Ishikawa (cell line): ENCODE measurements around the gene ACSS1.

Experiments
- CEBPB ChIP-seq: IDR thresholded peaks from 2 replicates; pipeline ENCODE4 v1.6.1; 2012
- CREB1 ChIP-seq: IDR thresholded peaks from 2 replicates; pipeline ENCODE4 v1.6.1; 2012; ENCODE audit warnings: low read depth
- EGR1 ChIP-seq: IDR thresholded peaks from 2 replicates; pipeline ENCODE4 v1.6.1; 2012
- EP300 ChIP-seq: IDR thresholded peaks from 2 replicates; pipeline ENCODE4 v1.6.1; 2012; ENCODE audit warnings: borderline replicate concordance
- FOXM1 ChIP-seq: IDR thresholded peaks from 2 replicates; pipeline ENCODE4 v1.6.1; 2012; ENCODE audit warnings: low read depth, borderline replicate concordance
- NFIC ChIP-seq: IDR thresholded peaks from 2 replicates; pipeline ENCODE4 v1.6.1; 2012
- RAD21 ChIP-seq: IDR thresholded peaks from 2 replicates; pipeline ENCODE4 v1.6.1; 2012; ENCODE audit warnings: low read depth
- TAF1 ChIP-seq: IDR thresholded peaks from 2 replicates; pipeline ENCODE4 v1.6.1; 2012; ENCODE audit warnings: low read depth, mild to moderate bottlenecking
- TCF12 ChIP-seq: IDR thresholded peaks from 2 replicates; pipeline ENCODE4 v1.6.1; 2012; ENCODE audit warnings: low read depth
- TEAD4 ChIP-seq: IDR thresholded peaks from 2 replicates; pipeline ENCODE4 v1.6.1; 2012
- YY1 ChIP-seq: IDR thresholded peaks from 2 replicates; pipeline ENCODE4 v1.6.1; 2012; ENCODE audit warnings: low read depth
- ZBTB7A ChIP-seq: IDR thresholded peaks from 2 replicates; pipeline ENCODE4 v1.6.1; 2012; ENCODE audit warnings: low read depth
- TF ChIP-seq, protein P1 (sequence below): IDR thresholded peaks from 2 replicates; pipeline ENCODE4 v1.6.1; 2012
- TF ChIP-seq, protein P2 (sequence below): IDR thresholded peaks from 2 replicates; pipeline ENCODE4 v1.6.1; 2012
- TF ChIP-seq, protein P3 (sequence below): IDR thresholded peaks from 2 replicates; pipeline ENCODE4 v1.6.1; 2012; ENCODE audit warnings: low read depth, mild to moderate bottlenecking

The ACSS1 gene

DNA sequence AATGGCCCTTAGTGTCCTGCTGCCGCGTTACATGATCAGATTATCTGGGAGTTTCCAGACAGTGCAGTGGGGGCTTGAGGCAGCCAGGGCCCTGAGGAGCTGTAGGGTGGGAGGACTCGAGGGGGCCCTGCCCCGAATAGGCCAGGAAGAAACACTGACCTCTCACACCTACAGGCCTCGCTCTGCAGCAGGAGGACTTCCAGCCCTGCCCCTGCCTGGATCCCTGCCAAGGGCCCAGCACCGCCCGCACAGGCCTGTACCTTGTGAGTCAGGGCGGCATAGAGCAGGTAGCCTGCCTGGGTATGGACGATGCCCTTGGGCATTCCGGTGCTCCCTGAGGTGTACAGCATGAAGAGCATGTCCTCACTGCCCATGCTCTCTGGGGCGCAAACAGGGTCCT is 35.3 kb downstream of the ACSS1 start:
- TF ChIP-seq NFIC = peak; percentile 76
- TF ChIP-seq, protein P1, sequence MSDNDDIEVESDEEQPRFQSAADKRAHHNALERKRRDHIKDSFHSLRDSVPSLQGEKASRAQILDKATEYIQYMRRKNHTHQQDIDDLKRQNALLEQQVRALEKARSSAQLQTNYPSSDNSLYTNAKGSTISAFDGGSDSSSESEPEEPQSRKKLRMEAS = peak; percentile 29; the same call in 1 of the 2 replicates
- TF ChIP-seq, protein P2, sequence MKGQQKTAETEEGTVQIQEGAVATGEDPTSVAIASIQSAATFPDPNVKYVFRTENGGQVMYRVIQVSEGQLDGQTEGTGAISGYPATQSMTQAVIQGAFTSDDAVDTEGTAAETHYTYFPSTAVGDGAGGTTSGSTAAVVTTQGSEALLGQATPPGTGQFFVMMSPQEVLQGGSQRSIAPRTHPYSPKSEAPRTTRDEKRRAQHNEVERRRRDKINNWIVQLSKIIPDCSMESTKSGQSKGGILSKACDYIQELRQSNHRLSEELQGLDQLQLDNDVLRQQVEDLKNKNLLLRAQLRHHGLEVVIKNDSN = no peak

DNA sequence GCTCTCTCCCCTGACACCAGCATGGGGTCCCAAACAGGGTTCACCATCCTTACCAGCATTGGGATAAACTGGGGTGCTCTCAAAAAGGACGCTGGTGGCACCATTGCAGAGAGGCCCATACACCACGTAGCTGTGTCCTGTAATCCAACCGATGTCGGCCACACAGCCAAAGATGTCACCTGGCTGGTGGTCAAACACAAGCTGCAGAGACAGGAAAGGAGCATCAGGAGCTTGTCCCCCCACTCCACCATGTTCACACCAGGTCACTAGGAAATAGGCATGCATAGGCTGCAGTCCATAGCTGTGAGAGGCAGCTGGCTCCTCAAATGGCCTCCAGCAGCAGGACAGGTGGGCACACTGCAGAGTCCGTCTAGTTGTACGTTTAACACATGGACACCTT is 36.6 kb downstream of the ACSS1 start:
- no peak for TF ChIP-seq EGR1
- TF ChIP-seq, protein P3, sequence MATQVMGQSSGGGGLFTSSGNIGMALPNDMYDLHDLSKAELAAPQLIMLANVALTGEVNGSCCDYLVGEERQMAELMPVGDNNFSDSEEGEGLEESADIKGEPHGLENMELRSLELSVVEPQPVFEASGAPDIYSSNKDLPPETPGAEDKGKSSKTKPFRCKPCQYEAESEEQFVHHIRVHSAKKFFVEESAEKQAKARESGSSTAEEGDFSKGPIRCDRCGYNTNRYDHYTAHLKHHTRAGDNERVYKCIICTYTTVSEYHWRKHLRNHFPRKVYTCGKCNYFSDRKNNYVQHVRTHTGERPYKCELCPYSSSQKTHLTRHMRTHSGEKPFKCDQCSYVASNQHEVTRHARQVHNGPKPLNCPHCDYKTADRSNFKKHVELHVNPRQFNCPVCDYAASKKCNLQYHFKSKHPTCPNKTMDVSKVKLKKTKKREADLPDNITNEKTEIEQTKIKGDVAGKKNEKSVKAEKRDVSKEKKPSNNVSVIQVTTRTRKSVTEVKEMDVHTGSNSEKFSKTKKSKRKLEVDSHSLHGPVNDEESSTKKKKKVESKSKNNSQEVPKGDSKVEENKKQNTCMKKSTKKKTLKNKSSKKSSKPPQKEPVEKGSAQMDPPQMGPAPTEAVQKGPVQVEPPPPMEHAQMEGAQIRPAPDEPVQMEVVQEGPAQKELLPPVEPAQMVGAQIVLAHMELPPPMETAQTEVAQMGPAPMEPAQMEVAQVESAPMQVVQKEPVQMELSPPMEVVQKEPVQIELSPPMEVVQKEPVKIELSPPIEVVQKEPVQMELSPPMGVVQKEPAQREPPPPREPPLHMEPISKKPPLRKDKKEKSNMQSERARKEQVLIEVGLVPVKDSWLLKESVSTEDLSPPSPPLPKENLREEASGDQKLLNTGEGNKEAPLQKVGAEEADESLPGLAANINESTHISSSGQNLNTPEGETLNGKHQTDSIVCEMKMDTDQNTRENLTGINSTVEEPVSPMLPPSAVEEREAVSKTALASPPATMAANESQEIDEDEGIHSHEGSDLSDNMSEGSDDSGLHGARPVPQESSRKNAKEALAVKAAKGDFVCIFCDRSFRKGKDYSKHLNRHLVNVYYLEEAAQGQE = no peak
- no peak for TF ChIP-seq RAD21
- TF ChIP-seq NFIC = no peak
- TF ChIP-seq CEBPB = no peak
- no peak for TF ChIP-seq YY1

DNA sequence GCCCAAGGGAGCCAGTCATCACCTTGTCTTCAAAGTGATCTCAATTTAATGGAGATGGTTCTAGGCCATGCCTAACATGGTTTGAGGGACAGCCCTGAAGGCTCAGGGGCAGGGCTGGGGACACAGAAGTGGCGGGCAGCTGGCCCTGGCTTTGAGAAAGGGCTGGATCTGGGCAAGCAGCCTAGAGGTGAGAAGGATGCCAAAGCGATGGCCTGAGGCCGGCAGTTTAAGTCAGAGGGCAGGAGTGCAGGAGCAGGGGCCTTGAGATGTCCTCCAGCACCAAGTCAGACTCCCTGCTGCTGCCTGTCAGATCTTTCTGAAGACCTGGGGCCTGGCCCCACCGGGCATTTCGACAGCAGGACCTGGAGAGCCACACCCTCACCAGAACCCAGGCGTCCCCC is 37.0 kb downstream of the ACSS1 start:
- TF ChIP-seq FOXM1 (no peak), TCF12 (no peak)

DNA sequence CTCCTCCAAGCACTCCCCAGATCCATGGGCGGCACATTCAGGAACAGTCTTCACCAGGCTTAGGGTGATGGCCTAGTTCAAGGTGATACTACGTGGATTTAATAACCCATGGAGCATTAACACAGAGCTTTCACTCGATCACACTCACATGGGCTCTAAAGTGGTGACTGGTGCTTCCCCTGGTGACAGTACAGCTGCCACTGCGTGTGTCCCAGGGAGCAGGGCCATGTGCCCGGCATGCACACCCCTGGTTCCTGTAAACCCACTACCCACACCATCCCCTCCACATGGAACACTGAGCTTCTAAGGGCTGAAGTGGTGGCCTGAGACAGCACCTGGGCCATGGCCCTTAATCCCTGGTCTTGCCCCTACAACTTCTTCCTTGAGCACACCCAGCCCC is 37.6 kb downstream of the ACSS1 start:
- TF ChIP-seq, protein P1 = no peak
- TF ChIP-seq CREB1 (no peak), EP300 (no peak), TEAD4 (no peak), NFIC (no peak), TAF1 (no peak), RAD21 (no peak), TCF12 (no peak), CEBPB (no peak), YY1 (no peak), EGR1 (no peak), FOXM1 (no peak), ZBTB7A (no peak)
- TF ChIP-seq, protein P2 = no peak
- TF ChIP-seq, protein P3 = no peak

DNA sequence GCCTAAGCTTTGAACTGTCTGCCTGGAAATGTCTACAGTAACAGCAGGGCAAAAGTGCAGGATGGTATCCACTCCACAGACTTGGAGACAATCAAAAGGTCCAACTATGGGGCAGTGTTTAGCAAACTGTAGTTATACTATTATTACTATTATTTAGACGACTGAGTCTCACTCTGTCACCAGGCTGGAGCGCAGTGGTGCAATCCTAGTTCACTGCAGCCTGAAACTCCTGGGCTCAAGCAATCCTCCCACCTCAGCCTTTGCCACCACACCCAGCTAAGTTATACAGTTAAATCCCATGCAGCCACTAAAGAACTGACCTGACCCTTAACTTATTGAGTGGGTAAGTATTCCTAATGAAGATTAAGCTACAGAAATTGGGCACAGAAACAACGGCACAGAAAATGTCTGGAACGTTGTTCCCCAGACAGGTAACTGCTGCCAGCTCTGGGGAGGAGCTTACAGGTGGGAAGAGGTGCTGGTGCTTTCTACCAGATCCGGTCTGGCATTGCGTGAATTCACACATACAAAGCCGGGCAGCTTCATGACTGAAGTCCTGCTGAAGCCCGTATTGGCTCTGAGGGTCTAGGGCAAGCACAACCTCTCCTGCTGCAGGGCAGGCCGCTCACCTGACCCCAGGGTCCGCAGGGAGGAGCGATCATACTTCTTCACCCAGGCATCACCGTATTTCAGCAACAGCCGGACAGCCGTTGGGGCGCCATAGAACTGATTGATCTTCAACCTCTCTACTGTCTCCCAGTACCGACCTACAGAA is 38.4 kb downstream of the ACSS1 start:
- no peak for TF ChIP-seq CREB1

DNA sequence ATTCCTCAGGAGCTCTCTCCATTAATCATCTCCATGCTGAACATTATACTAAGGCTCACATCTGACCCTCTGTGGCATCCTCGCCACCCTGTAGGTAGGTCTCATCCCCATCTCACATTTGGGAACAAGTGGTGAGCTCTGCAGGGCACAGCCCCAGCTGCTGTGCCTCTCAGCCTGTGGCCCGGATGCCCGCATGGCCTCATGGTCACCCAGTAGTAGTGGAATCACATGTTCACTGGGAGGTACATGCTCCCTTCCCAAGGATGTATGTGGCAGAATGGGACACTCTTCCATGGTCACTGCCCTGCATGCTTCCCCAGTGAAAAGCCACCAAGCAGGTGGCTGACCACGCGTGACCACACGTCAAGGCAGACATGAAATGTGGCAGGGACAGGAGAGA is 39.1 kb downstream of the ACSS1 start:
- TF ChIP-seq EGR1 = no peak
- TF ChIP-seq TEAD4 = no peak
- TF ChIP-seq, protein P2 = no peak
- TF ChIP-seq EP300 = no peak
- TF ChIP-seq, protein P3 = no peak
- TF ChIP-seq TAF1 = no peak
- no peak for TF ChIP-seq NFIC
- no peak for TF ChIP-seq CREB1
- TF ChIP-seq FOXM1 = no peak
- no peak for TF ChIP-seq CEBPB
